ENCODE results near the gene JCHAIN. TPM values are rescaled to one million over a fixed set of nuclear protein-coding genes. Genes with fewer than 3 reads are reported as not detected.
A peak's percentile ranks its signal among the peaks of the same experiment; 100 is the strongest.

Gene JCHAIN
- total RNA-seq, 2 donors from 2014 or later = 1.8 to 2.7 TPM

DNA sequence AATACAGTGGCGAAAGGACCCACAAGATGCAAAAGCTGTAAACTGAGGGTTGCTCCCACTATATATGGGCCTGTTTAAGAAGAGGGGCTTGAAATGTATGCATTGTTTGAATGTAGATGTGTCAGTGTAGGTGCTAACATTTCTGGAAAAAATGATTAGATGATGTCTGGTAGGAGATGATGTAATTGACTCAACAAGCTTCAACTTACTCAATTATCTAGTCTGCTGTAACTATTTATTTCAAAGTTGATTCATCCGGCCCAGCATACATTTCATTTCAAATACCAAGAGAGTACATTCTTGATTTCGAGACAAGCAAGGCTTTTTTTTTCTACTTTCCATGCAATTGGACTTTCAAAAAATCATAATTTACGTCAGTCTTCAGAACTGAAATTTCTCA lies 47.0 kb downstream of the JCHAIN start:
- TF ChIP-seq, protein P1, sequence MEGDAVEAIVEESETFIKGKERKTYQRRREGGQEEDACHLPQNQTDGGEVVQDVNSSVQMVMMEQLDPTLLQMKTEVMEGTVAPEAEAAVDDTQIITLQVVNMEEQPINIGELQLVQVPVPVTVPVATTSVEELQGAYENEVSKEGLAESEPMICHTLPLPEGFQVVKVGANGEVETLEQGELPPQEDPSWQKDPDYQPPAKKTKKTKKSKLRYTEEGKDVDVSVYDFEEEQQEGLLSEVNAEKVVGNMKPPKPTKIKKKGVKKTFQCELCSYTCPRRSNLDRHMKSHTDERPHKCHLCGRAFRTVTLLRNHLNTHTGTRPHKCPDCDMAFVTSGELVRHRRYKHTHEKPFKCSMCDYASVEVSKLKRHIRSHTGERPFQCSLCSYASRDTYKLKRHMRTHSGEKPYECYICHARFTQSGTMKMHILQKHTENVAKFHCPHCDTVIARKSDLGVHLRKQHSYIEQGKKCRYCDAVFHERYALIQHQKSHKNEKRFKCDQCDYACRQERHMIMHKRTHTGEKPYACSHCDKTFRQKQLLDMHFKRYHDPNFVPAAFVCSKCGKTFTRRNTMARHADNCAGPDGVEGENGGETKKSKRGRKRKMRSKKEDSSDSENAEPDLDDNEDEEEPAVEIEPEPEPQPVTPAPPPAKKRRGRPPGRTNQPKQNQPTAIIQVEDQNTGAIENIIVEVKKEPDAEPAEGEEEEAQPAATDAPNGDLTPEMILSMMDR (IDR thresholded peaks at IDR 0.05) = no peak

DNA sequence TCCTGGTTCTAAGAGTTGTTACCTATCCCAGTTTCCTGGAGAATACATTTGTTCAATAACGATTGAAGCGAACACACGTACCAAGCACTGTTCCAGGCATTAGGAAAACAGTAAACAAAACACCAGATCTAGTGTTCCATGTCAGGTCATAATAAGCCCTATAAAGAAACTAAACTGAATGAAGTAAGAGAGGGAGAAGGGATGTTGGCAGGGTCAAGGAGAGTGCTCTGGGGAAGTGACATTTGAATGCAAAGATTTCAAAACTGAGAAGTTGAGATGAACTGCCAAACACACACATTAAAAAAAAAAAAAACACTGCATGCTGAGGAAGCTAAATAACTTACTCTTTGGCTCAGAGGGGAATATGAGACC lies 52.1 kb downstream of the JCHAIN start:
- no peak overlapping the region for H3K4me3 ChIP-seq
- no peaks in the 10 kb centered on the region for H3K27me3 ChIP-seq
- DNase-seq (ENCODE audit: low spot score) = no peak
- no peaks in the 10 kb centered on the region for H3K4me1 ChIP-seq
- no peak overlapping the region for H3K27ac ChIP-seq
- TF ChIP-seq, protein P1 (IDR thresholded peaks at IDR 0.05) = no peak
- no peaks in the 10 kb centered on the region for H3K9me3 ChIP-seq
- no peaks in the 10 kb centered on the region for H3K36me3 ChIP-seq

More for the DNA sequence above, 47.0 kb downstream of the JCHAIN start:
- no peak for DNase-seq (ENCODE audit: low spot score)
- H3K4me1 ChIP-seq = no peaks in the 10 kb centered on the region
- no peaks in the 10 kb centered on the region for H3K36me3 ChIP-seq
- no peak overlapping the region for H3K27ac ChIP-seq
- H3K4me3 ChIP-seq = no peak overlapping the region
- H3K9me3 ChIP-seq = no peaks in the 10 kb centered on the region
- no peaks in the 10 kb centered on the region for H3K27me3 ChIP-seq

DNA sequence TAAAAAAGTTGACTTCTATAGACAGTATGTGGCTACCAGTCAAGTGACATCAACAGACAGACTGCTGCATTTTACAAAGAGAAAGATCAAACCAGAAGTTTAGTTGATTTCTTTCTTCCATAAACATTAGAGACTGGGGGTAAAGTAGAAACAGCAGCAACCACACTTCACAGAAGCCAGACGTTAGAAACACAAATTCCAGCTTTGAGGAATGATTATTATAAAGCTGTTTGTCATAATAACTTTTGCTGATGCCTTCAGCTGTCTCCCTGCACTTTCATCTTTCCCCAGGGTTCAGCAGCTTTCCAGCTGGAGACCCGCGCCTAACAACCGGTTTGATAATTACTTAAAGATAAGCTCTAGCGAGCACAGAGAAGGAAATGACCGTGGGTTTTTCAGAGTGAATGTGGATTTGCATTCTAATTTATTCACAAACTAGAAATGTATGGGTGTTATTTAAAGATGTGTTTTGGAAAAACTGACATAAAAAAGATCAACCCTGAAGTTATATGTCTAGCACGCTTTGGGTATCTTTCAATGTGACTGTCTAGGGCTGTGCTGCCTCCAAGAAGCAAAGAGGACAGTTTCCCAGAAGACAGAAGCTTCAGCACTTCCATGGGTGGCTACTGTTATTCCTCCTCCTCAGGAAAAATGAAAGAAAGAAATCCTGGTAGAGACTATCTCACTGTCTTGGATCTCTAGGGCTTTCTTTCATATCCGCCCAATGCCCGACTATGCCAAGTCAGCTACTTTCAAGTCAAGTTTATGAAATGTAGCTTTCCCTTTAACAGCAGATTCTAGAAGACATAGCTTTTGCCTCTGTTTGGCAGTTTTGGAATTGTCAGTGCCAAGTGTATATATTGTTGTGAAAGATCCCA lies 52.8 kb downstream of the JCHAIN start:
- peak overlapping the region in 1 of 2 donors; percentile 17 for H3K4me3 ChIP-seq
- H3K27me3 ChIP-seq = no peaks in the 10 kb centered on the region
- no peaks in the 10 kb centered on the region for H3K36me3 ChIP-seq
- no peak overlapping the region for H3K27ac ChIP-seq
- DNase-seq (ENCODE audit: low spot score) = no peak
- no peaks in the 10 kb centered on the region for H3K4me1 ChIP-seq
- TF ChIP-seq, protein P1 (IDR thresholded peaks at IDR 0.05) = no peak
- H3K9me3 ChIP-seq = no peaks in the 10 kb centered on the region

DNA sequence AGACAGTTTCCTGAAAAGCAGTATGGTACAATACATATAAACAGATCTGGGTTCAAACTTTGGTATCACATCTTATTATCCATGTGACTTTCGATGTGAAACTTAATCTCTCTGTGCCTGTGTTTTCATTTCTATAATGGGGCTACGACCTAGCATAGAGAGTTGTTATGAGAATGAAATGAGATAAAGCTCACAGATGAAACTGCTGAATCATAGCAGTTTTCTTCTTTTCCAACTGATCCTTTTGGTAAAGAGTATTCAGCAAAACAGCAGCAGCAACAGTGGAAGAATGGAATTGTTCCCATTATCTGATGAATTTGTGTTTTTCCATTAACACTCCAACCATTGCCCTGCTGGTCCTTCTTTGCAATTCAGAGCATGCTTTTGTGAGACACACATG lies 58.0 kb downstream of the JCHAIN start:
- DNase-seq (ENCODE audit: low spot score) = no peak
- Histone ChIP-seq H3K27ac (no peak overlapping the region), H3K36me3 (no peaks in the 10 kb centered on the region), H3K27me3 (no peaks in the 10 kb centered on the region), H3K4me1 (no peaks in the 10 kb centered on the region), H3K9me3 (no peaks in the 10 kb centered on the region), H3K4me3 (no peak overlapping the region)
- TF ChIP-seq, protein P1 (IDR thresholded peaks at IDR 0.05) = no peak

DNA sequence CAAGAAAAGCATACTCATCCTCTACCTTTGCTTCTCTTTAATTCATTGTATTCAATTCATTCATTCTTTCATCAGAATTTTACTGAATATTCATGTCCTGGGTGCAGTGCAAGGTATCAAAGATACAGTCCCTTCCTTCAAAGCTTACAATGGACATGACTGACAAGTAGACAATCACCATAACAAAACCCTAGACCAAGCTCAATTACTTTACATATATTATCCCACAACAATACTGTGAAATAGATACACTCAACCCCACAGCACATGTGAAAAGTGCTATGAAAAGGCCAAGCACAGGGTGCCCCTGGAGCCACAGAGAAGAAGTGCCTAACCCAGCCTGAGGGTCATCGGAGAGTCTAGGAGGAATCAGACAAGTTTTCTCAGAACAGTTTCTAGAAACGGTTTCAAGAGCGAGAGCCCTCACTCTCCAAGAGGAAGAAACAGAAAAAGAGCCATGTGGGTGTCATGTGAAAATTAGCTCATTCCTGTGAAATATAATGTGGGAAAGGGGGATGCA lies 58.9 kb downstream of the JCHAIN start:
- Histone ChIP-seq H3K27ac (no peak overlapping the region), H3K36me3 (no peaks in the 10 kb centered on the region), H3K4me3 (no peak overlapping the region), H3K4me1 (no peaks in the 10 kb centered on the region), H3K9me3 (no peaks in the 10 kb centered on the region), H3K27me3 (no peaks in the 10 kb centered on the region)
- DNase-seq (ENCODE audit: low spot score) = no peak
- TF ChIP-seq, protein P1 (IDR thresholded peaks at IDR 0.05) = no peak
